H1 (cell line): Measurements from ENCODE around the gene UBAP1. TPM values are rescaled to one million over a fixed set of nuclear protein-coding genes. Genes with fewer than 3 reads are reported as not detected.
"Not testable (repeated sequence)": the region's sequence is repeated elsewhere in the genome, so short reads cannot be mapped to it uniquely, and the experiment has no call there.

Experiments used
- CTCF ChIA-PET: fragments of 300-600 bp; sonication (Branson Sonifier 250); formaldehyde crosslinking; loops from one replicate; lab custom pipeline; 2021; ENCODE audit not compliant: partially characterized antibody; lab: Charles Lee
- POLR2A ChIA-PET: fragments of 300-600 bp; sonication (Branson Sonifier 250); formaldehyde crosslinking; loops from one replicate; lab custom pipeline; 2021; ENCODE audit warnings: inconsistent platforms; ENCODE audit not compliant: partially characterized antibody; lab: Charles Lee
- DNase-seq, 2 experiments: peaks; one replicate each; pipeline versions ENCODE4 v3.0.0 to v3.0.0-alpha.2; 2010 to 2022; ENCODE audit warnings: low spot score in 2 of 2, low read depth in 1 of 2, mixed read lengths in 1 of 2
- FAIRE-seq: peaks from 2 replicates; lab custom pipeline; 2011; peaks lifted over from hg19 to GRCh38; lab: Jason Lieb, UNC
- H2AFZ ChIP-seq: 2 replicates; pipeline ENCODE4 v1.8.1; 2012; ENCODE audit warnings: low read length, inconsistent platforms
- H2AK5ac ChIP-seq: 2 replicates; pipeline ENCODE4 v1.6.1; 2013; ENCODE audit warnings: low read depth, low read length
- H2BK120ac ChIP-seq: replicated peaks from 2 replicates; pipeline ENCODE3; 2013; ENCODE audit warnings: low read depth, low read length, inconsistent platforms
- H2BK12ac ChIP-seq: 2 replicates; pipeline ENCODE4 v1.6.1; 2013; ENCODE audit warnings: low read depth, low read length
- H2BK15ac ChIP-seq: 2 replicates; pipeline ENCODE4 v1.6.1; 2013; ENCODE audit warnings: low read length
- H2BK20ac ChIP-seq: 2 replicates; pipeline ENCODE4 v1.6.1; 2013; ENCODE audit warnings: low read length
- H2BK5ac ChIP-seq: 2 replicates; pipeline ENCODE4 v1.6.1; 2013; ENCODE audit warnings: low read depth, low read length
- H3K14ac ChIP-seq: 2 replicates; pipeline ENCODE4 v1.6.1; 2013; ENCODE audit warnings: inconsistent platforms; ENCODE audit not compliant: insufficient read length
- H3K18ac ChIP-seq: 2 replicates; pipeline ENCODE4 v1.6.1; 2013; ENCODE audit warnings: low read length; ENCODE audit errors: extremely low read depth
- H3K23ac ChIP-seq: 2 replicates; pipeline ENCODE4 v1.6.1; 2013; ENCODE audit warnings: inconsistent platforms; ENCODE audit not compliant: insufficient read length
- H3K23me2 ChIP-seq: 2 replicates; pipeline ENCODE4 v1.6.1; 2013; ENCODE audit warnings: low read depth, low read length
- H3K27ac ChIP-seq: 2 replicates; pipeline ENCODE4 v1.6.1; 2011; ENCODE audit warnings: low read depth, low read length, inconsistent platforms
- H3K27me3 ChIP-seq, 4 experiments: replicated peaks in 1 of 4; 1 replicate in 1 of 4; 2 replicates in 3 of 4; pipeline versions ENCODE4 v1.6.1 to v1.8.1; 2011 to 2013; ENCODE audit warnings: low read length in 3 of 4, mild to moderate bottlenecking in 3 of 4, inconsistent platforms in 2 of 4, mixed read lengths in 2 of 4, moderate library complexity in 1 of 4; ENCODE audit not compliant: control insufficient read depth in 3 of 4, insufficient read depth in 3 of 4; ENCODE audit errors: extremely low read depth in 1 of 4
- H3K36me3 ChIP-seq, 4 experiments: 2 replicates each; pipeline versions ENCODE4 v1.6.1 to v1.8.1; 2011 to 2013; ENCODE audit warnings: mild to moderate bottlenecking in 4 of 4, low read length in 3 of 4, moderate library complexity in 2 of 4, control low read depth in 1 of 4, inconsistent platforms in 1 of 4; ENCODE audit not compliant: insufficient read depth in 4 of 4, control insufficient read depth in 2 of 4
- H3K4ac ChIP-seq: replicated peaks from 2 replicates; pipeline ENCODE3; 2013; ENCODE audit warnings: low read length, low read depth, mixed read lengths, inconsistent platforms; ENCODE audit not compliant: insufficient read length
- H3K4me1 ChIP-seq, 4 experiments: replicated peaks in 1 of 4; 1 replicate in 1 of 4; 2 replicates in 3 of 4; pipeline versions ENCODE4 v1.6.1 to v1.8.1; 2011 to 2013; ENCODE audit warnings: low read length in 3 of 4, inconsistent platforms in 2 of 4, mixed read lengths in 1 of 4; ENCODE audit not compliant: insufficient read depth in 4 of 4, control insufficient read depth in 3 of 4
- H3K4me2 ChIP-seq, 2 experiments: 2 replicates each; pipeline versions ENCODE4 v1.6.1 to v1.8.1; 2011 to 2013; ENCODE audit warnings: low read depth in 2 of 2, low read length in 2 of 2, control low read depth in 1 of 2, inconsistent platforms in 1 of 2, mild to moderate bottlenecking in 1 of 2; ENCODE audit not compliant: insufficient read depth in 1 of 2
- H3K4me3 ChIP-seq, 4 experiments: fragments of 200-600, 300-600 bp in 1 of 4; sonication (generic), shearing (Covaris generic), sonication (Bioruptor Twin) in 1 of 4; 2 replicates each; pipeline versions ENCODE4 v1.5.1 to v1.8.1; 2011 to 2016; ENCODE audit warnings: low read length in 4 of 4, low read depth in 3 of 4, control low read depth in 2 of 4, inconsistent platforms in 2 of 4, mild to moderate bottlenecking in 2 of 4, mixed read lengths in 1 of 4, moderate library complexity in 1 of 4; ENCODE audit not compliant: insufficient read depth in 2 of 4; ENCODE audit errors: extremely low read depth in 1 of 4
- H3K56ac ChIP-seq: replicated peaks from 2 replicates; pipeline ENCODE3; 2013; ENCODE audit warnings: low read depth, mild to moderate bottlenecking, mixed read lengths, low read length, inconsistent platforms; ENCODE audit not compliant: insufficient read length
- H3K79me1 ChIP-seq: 2 replicates; pipeline ENCODE4 v1.6.1; 2013; ENCODE audit warnings: low read depth, low read length, control low read depth
- H3K79me2 ChIP-seq, 2 experiments: 2 replicates each; pipeline versions ENCODE4 v1.6.1 to v1.8.1; 2012 to 2013; ENCODE audit warnings: low read length in 2 of 2, mild to moderate bottlenecking in 2 of 2, inconsistent platforms in 1 of 2; ENCODE audit not compliant: insufficient read depth in 2 of 2, control insufficient read depth in 1 of 2
- H3K9ac ChIP-seq, 4 experiments: replicated peaks in 1 of 4; 1 replicate in 1 of 4; 2 replicates in 3 of 4; pipeline versions ENCODE4 v1.6.1 to v1.8.1; 2011 to 2013; ENCODE audit warnings: low read depth in 3 of 4, low read length in 3 of 4, control low read depth in 2 of 4, mild to moderate bottlenecking in 2 of 4, moderate library complexity in 2 of 4, inconsistent platforms in 1 of 4; ENCODE audit errors: extremely low read depth in 1 of 4
- H3K9me3 ChIP-seq, 2 experiments: 2 replicates each; pipeline versions ENCODE4 v1.6.1 to v1.8.1; 2012 to 2013; ENCODE audit warnings: mild to moderate bottlenecking in 2 of 2, moderate library complexity in 2 of 2, control low read depth in 1 of 2, inconsistent platforms in 1 of 2, low read depth in 1 of 2, low read length in 1 of 2, mixed read lengths in 1 of 2; ENCODE audit not compliant: insufficient read depth in 2 of 2
- H4K20me1 ChIP-seq, 2 experiments: replicated peaks in 1 of 2; 2 replicates each; pipeline versions ENCODE3 to v1.8.1; 2011 to 2013; ENCODE audit warnings: inconsistent platforms in 2 of 2, low read length in 2 of 2, mild to moderate bottlenecking in 1 of 2; ENCODE audit not compliant: insufficient read depth in 2 of 2, control insufficient read depth in 1 of 2
- H4K5ac ChIP-seq: 2 replicates; pipeline ENCODE4 v1.6.1; 2013; ENCODE audit warnings: low read length, low read depth, mixed read lengths, inconsistent platforms; ENCODE audit not compliant: insufficient read length
- H4K8ac ChIP-seq: 2 replicates; pipeline ENCODE4 v1.8.0; 2013; ENCODE audit warnings: mild to moderate bottlenecking, moderate library complexity, low read length, inconsistent platforms; ENCODE audit not compliant: insufficient read depth; ENCODE audit errors: extremely low read depth
- H4K91ac ChIP-seq: replicated peaks from 2 replicates; pipeline ENCODE3; 2013; ENCODE audit warnings: low read length, mixed read lengths, inconsistent platforms; ENCODE audit not compliant: insufficient read length
- WGBS, 2 experiments: shearing (Covaris generic) in 1 of 2; methylation state at CpG; one replicate each; pipeline versions ENCODE4 v1.1.6 to v1.1.7; 2013 to 2015; ENCODE audit warnings: low lambda C conversion rate in 2 of 2, mixed read lengths in 2 of 2, inconsistent platforms in 1 of 2, low coverage in 1 of 2, missing lambda C conversion rate in 1 of 2; ENCODE audit not compliant: insufficient replicate concordance in 2 of 2, insufficient coverage in 1 of 2, insufficient read length in 1 of 2; ENCODE audit errors: extremely low coverage in 1 of 2, missing lambda C conversion rate in 1 of 2; 5-methylcytosine and 5-hydroxymethylcytosine counted together
- polyA plus RNA-seq, 7 experiments: library from polyadenylated mRNA; depleted of rRNA in 3 of 7; stranded (reverse) in 5 of 7; unstranded in 2 of 7; fragments of >200 nt in 5 of 7; fragments of 200-250 nt in 2 of 7; gene quantifications; 1 replicate in 5 of 7; 2 replicates in 1 of 7; 4 replicates in 1 of 7; pipeline versions ENCODE4 v1.2.1 to v1.2.3, GENCODE V29; 2011 to 2013; ENCODE audit warnings: missing spikeins in 2 of 7, mixed read lengths in 2 of 7
- small RNA-seq: library from polyadenylated mRNA; stranded (forward); fragments of <200 nt; extraction: miRNeasy Mini kit (QIAGEN cat#:217004); gene quantifications from one replicate; pipeline ENCODE3, GENCODE V24; 2013; ENCODE audit not compliant: insufficient read depth
- total RNA-seq: library from RNA; stranded (reverse); fragmentation: NEBNext Ultra II Directional; extraction: Animal tissue kit (Norgen Biotek cat#: 25700); gene quantifications from 2 replicates; pipeline ENCODE4 v1.2.1, GENCODE V29; 2021

UBAP1 gene
- total and polyA plus RNA-seq, 2 of the 8 experiments (the other 6 are each of a cell fraction or from before 2014, with no cell fraction given): 31.3 to 31.4 TPM

- CTCF ChIA-PET: not testable (repeated sequence)
Observed at GRCh38 chr9:34301064-34301463, 122.2 kb downstream of the UBAP1 start.

More at GRCh38 chr9:34301064-34301463, 122.2 kb downstream of the UBAP1 start:
- H2BK120ac ChIP-seq, H2BK20ac ChIP-seq, H3K4me3 ChIP-seq, FAIRE-seq, H2AFZ ChIP-seq, H4K91ac ChIP-seq, H3K14ac ChIP-seq, H3K79me1 ChIP-seq, H3K36me3 ChIP-seq, H4K8ac ChIP-seq, H3K23ac ChIP-seq, H2AK5ac ChIP-seq, H3K79me2 ChIP-seq, H2BK12ac ChIP-seq, H3K4me1 ChIP-seq, H3K9me3 ChIP-seq, H3K23me2 ChIP-seq, H4K20me1 ChIP-seq, H3K27me3 ChIP-seq, H3K56ac ChIP-seq, H3K27ac ChIP-seq, H3K18ac ChIP-seq, H3K9ac ChIP-seq, H3K4me2 ChIP-seq, H3K4ac ChIP-seq, POLR2A ChIA-PET, DNase-seq, H2BK15ac ChIP-seq, H2BK5ac ChIP-seq, H4K5ac ChIP-seq: not testable (repeated sequence)
- 86% methylated on average over 7 of the region's 7 CpGs; no CpG with 5 or more reads in 1 of the 2 experiments for WGBS, 2 experiments

Small RNA genes lying within 50 kb of the gene (small RNA-seq; reads per million reads assigned to genes)
- not detected for gene AL353662.3
- gene RNA5SP282: not detected
- not detected for gene RNU2-50P

Other genes with a start within 250 kb of the UBAP1 start
- 72.0 and 75.0 TPM in 2 replicates for gene UBAP2, start 130.2 kb upstream of the UBAP1 start, total RNA-seq
- 81.4 and 88.2 TPM in 2 replicates for gene UBAP2, start 130.2 kb upstream of the UBAP1 start, polyA plus RNA-seq (2011; rRNA removed)
- 27.5 and 29.2 TPM in 2 replicates for gene DCAF12, start 52.3 kb upstream of the UBAP1 start, total RNA-seq
- 18.6 and 22.7 TPM in 2 replicates for gene DCAF12, start 52.3 kb upstream of the UBAP1 start, polyA plus RNA-seq (2011; rRNA removed)
- 3.9 and 4.5 TPM in 2 replicates for gene KIF24, start 150.2 kb downstream of the UBAP1 start, total RNA-seq
- 2.3 and 2.7 TPM in 2 replicates for gene KIF24, start 150.2 kb downstream of the UBAP1 start, polyA plus RNA-seq (2011; rRNA removed)
- gene NUDT2, start 150.5 kb downstream of the UBAP1 start, total RNA-seq: 16.7 and 18.1 TPM in 2 replicates
- gene NUDT2, start 150.5 kb downstream of the UBAP1 start, polyA plus RNA-seq (2011; rRNA removed): 16.2 and 23.7 TPM in 2 replicates
- 5.0 and 5.9 TPM in 2 replicates for gene MYORG, start 197.9 kb downstream of the UBAP1 start, total RNA-seq
- 1.2 and 1.4 TPM in 2 replicates for gene MYORG, start 197.9 kb downstream of the UBAP1 start, polyA plus RNA-seq (2011; rRNA removed)